HG03342 (cell line): Measurements from ENCODE around the gene USO1.
"Not testable (repeated sequence)": the region's sequence is repeated elsewhere in the genome, so short reads cannot be mapped to it uniquely, and the experiment has no call there.

ENCODE experiments used
- ATAC-seq: cut with Tn5 transposase; IDR thresholded peaks from one replicate; pipeline ENCODE4 v1.9.1; 2021; ENCODE audit warnings: mild to moderate bottlenecking, moderate library complexity; ENCODE audit not compliant: unreplicated experiment

The USO1 gene

GRCh38 chr4:75724066-75724866 lies at the start of gene USO1:
TSS of gene USO1 (plus strand) at chr4:75724577. CDS start at chr4:75724820, 243 bp downstream.
- ATAC-seq: peak; percentile 87

- no peak for ATAC-seq
These were observed 49.3 kb upstream of the USO1 start for GRCh38 chr4:75675004-75675531.

GRCh38 chr4:75678473-75678872 lies 45.9 kb upstream of the USO1 start:
- ATAC-seq: no peak

GRCh38 chr4:75678965-75679364 lies 45.4 kb upstream of the USO1 start:
- no peak for ATAC-seq

- no peak for ATAC-seq
These were observed 44.4 kb upstream of the USO1 start for GRCh38 chr4:75679876-75680575.

GRCh38 chr4:75683482-75684155 lies 40.8 kb upstream of the USO1 start:
- ATAC-seq: no peak

GRCh38 chr4:75685546-75686189 lies 38.7 kb upstream of the USO1 start:
- no peak for ATAC-seq

GRCh38 chr4:75686346-75686745 lies 38.0 kb upstream of the USO1 start:
- ATAC-seq: no peak

- ATAC-seq: not testable (repeated sequence)
These were observed 37.3 kb upstream of the USO1 start for GRCh38 chr4:75687125-75687524.

GRCh38 chr4:75692066-75692465 lies 32.3 kb upstream of the USO1 start:
- not testable (repeated sequence) for ATAC-seq

GRCh38 chr4:75696071-75696470 lies 28.3 kb upstream of the USO1 start:
- peak; percentile 32 for ATAC-seq

- ATAC-seq: no peak
These were observed 27.8 kb upstream of the USO1 start for GRCh38 chr4:75696581-75696980.

GRCh38 chr4:75698162-75698962 lies 26.0 kb upstream of the USO1 start:
- ATAC-seq: peak; percentile 94

- peak; percentile 29 for ATAC-seq
These were observed 25.5 kb upstream of the USO1 start for GRCh38 chr4:75698963-75699228.

GRCh38 chr4:75699299-75699698 lies 25.1 kb upstream of the USO1 start:
- ATAC-seq: no peak

- ATAC-seq: no peak
These were observed 21.4 kb upstream of the USO1 start for GRCh38 chr4:75702919-75703411.

GRCh38 chr4:75705198-75705977 lies 19.0 kb upstream of the USO1 start:
- no peak for ATAC-seq

- peak; percentile 81 for ATAC-seq
These were observed 16.1 kb upstream of the USO1 start for GRCh38 chr4:75708218-75708691.

- ATAC-seq: no peak
These were observed 14.1 kb upstream of the USO1 start for GRCh38 chr4:75710246-75710645.
